H1 (cell line): ENCODE measurements around the gene CMPK2.

Experiments used
- ATF2 ChIP-seq: IDR thresholded peaks from 2 replicates; pipeline ENCODE4 v1.6.1; 2012; ENCODE audit warnings: low read length, inconsistent platforms
- ATF3 ChIP-seq: IDR thresholded peaks from 2 replicates; pipeline ENCODE4 v1.6.1; 2011; ENCODE audit warnings: low read depth, mild to moderate bottlenecking, low read length; ENCODE audit not compliant: insufficient read depth
- BACH1 ChIP-seq: IDR thresholded peaks from 2 replicates; pipeline ENCODE4 v1.6.1; 2012; ENCODE audit warnings: low read length, improper control_type of control experiment
- GTF2F1 ChIP-seq: IDR thresholded peaks from 2 replicates; pipeline ENCODE4 v1.6.1; 2012; ENCODE audit warnings: low read depth, low read length, improper control_type of control experiment, borderline replicate concordance
- MAFK ChIP-seq: IDR thresholded peaks from 2 replicates; pipeline ENCODE4 v1.6.1; 2012; ENCODE audit warnings: low read depth, mild to moderate bottlenecking, improper control_type of control experiment, low read length
- POLR2A ChIP-seq, 2 experiments: IDR thresholded peaks; 1 replicate in 1 of 2; 2 replicates in 1 of 2; pipeline ENCODE4 v1.6.1; 2011; ENCODE audit warnings: low read depth in 2 of 2, low read length in 2 of 2, mild to moderate bottlenecking in 2 of 2; ENCODE audit errors: control extremely low read depth in 1 of 2
- POLR2AphosphoS5 ChIP-seq: IDR thresholded peaks from 2 replicates; pipeline ENCODE4 v1.6.1; 2011; ENCODE audit warnings: low read depth, low read length
- RXRA ChIP-seq: IDR thresholded peaks from 2 replicates; pipeline ENCODE4 v1.6.1; 2011; ENCODE audit warnings: low read depth, mild to moderate bottlenecking, low read length, moderate library complexity; ENCODE audit not compliant: insufficient read depth
- SUZ12 ChIP-seq: fragments of 200-600 bp; sonication (generic); IDR thresholded peaks from 2 replicates; pipeline ENCODE4 v1.6.1; 2012; ENCODE audit warnings: mild to moderate bottlenecking, inconsistent platforms, low read length, moderate library complexity, mixed read lengths
- TAF7 ChIP-seq: optimal IDR thresholded peaks from 2 replicates; pipeline ENCODE3; 2011; ENCODE audit warnings: low read depth, mild to moderate bottlenecking, inconsistent platforms, low read length, moderate library complexity, borderline replicate concordance
- TF ChIP-seq, protein P1 (sequence below), 3 experiments: IDR thresholded peaks; 1 replicate in 2 of 3; 2 replicates in 1 of 3; pipeline versions ENCODE4 v1.5.1 to v1.6.1; 2011; ENCODE audit warnings: low read length in 3 of 3, mild to moderate bottlenecking in 3 of 3, inconsistent platforms in 2 of 3, low read depth in 1 of 3, moderate library complexity in 1 of 3; ENCODE audit not compliant: insufficient read depth in 1 of 3; ENCODE audit errors: control extremely low read depth in 1 of 3
- TF ChIP-seq, protein P2 (sequence below): IDR thresholded peaks from 2 replicates; pipeline ENCODE4 v1.6.1; 2011; ENCODE audit warnings: low read length, improper control_type of control experiment

DNA sequence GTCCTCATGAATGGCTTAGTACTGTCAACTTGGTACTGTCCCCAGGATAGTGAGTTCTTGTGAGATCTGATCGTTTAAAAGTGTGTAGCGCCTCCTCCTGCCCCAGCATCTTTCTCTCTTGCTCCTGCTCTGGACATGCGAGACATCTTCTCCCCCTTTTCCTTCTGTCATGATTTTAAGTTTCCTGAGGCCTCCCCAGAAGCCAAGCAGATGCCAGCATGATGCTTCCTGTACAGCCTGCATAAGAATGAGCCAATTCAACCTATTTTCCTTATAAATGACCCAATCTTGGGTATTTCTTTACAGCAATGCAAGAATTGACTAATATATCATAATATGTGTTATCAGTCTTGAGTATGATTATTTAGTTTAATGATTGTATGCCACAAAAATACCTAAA, 8.3 kb upstream of the CMPK2 start:
- TF ChIP-seq, protein P1, sequence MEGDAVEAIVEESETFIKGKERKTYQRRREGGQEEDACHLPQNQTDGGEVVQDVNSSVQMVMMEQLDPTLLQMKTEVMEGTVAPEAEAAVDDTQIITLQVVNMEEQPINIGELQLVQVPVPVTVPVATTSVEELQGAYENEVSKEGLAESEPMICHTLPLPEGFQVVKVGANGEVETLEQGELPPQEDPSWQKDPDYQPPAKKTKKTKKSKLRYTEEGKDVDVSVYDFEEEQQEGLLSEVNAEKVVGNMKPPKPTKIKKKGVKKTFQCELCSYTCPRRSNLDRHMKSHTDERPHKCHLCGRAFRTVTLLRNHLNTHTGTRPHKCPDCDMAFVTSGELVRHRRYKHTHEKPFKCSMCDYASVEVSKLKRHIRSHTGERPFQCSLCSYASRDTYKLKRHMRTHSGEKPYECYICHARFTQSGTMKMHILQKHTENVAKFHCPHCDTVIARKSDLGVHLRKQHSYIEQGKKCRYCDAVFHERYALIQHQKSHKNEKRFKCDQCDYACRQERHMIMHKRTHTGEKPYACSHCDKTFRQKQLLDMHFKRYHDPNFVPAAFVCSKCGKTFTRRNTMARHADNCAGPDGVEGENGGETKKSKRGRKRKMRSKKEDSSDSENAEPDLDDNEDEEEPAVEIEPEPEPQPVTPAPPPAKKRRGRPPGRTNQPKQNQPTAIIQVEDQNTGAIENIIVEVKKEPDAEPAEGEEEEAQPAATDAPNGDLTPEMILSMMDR (IDR thresholded peaks at IDR 0.05; ENCODE audit: control extremely low read depth in 1 of 3, insufficient read depth in 1 of 3, low read depth in 1 of 3, low read length in 3 of 3), result no peak
- no peak for TF ChIP-seq TAF7
- TF ChIP-seq SUZ12, result no peak
- no peak for TF ChIP-seq MAFK
- TF ChIP-seq RXRA, result no peak
- TF ChIP-seq, protein P2, sequence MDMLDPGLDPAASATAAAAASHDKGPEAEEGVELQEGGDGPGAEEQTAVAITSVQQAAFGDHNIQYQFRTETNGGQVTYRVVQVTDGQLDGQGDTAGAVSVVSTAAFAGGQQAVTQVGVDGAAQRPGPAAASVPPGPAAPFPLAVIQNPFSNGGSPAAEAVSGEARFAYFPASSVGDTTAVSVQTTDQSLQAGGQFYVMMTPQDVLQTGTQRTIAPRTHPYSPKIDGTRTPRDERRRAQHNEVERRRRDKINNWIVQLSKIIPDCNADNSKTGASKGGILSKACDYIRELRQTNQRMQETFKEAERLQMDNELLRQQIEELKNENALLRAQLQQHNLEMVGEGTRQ, result no peak
- TF ChIP-seq POLR2A (IDR thresholded peaks at IDR 0.05; ENCODE audit: control extremely low read depth in 1 of 2, low read depth in 2 of 2, low read length in 2 of 2), result no peak
- no peak for TF ChIP-seq ATF3
- no peak for TF ChIP-seq ATF2
- TF ChIP-seq BACH1, result no peak
- TF ChIP-seq POLR2AphosphoS5, result no peak
- TF ChIP-seq GTF2F1, result no peak
